Ectodermal cell (in vitro differentiated cells): Measurements from ENCODE around the gene ACVRL1.

Experiments
- H3K27ac ChIP-seq: 2 replicates; pipeline ENCODE4 v1.7.0; 2013; ENCODE audit warnings: mild to moderate bottlenecking, low read depth, low read length; ENCODE audit not compliant: insufficient read depth, poor library complexity, severe bottlenecking
- H3K27me3 ChIP-seq: 2 replicates; pipeline ENCODE4 v1.7.0; 2013; ENCODE audit warnings: mild to moderate bottlenecking, low read length; ENCODE audit not compliant: insufficient read depth, control insufficient read depth, poor library complexity, severe bottlenecking
- H3K36me3 ChIP-seq: one replicate; pipeline ENCODE4 v1.7.0; 2013; ENCODE audit warnings: low read length; ENCODE audit not compliant: control insufficient read depth, insufficient read depth
- H3K4me1 ChIP-seq: one replicate; pipeline ENCODE4 v1.7.0; 2013; ENCODE audit warnings: low read length; ENCODE audit not compliant: control insufficient read depth, insufficient read depth
- H3K4me3 ChIP-seq: 2 replicates; pipeline ENCODE4 v1.7.0; 2013; ENCODE audit warnings: low read depth, low read length, control low read depth; ENCODE audit not compliant: insufficient read depth
- H3K9me3 ChIP-seq: 2 replicates; pipeline ENCODE4 v1.7.0; 2013; ENCODE audit warnings: mild to moderate bottlenecking, low read length, moderate library complexity; ENCODE audit not compliant: control insufficient read depth
- WGBS, 2 experiments: methylation state at CpG; one replicate each; pipeline ENCODE4 v1.1.7; 2013; ENCODE audit warnings: missing lambda C conversion rate in 2 of 2; 5-methylcytosine and 5-hydroxymethylcytosine counted together

ACVRL1 gene

GRCh38 chr12:51908876-51909592 is 1.7 kb downstream of the ACVRL1 start:
- no peak overlapping the region for H3K27ac ChIP-seq
- peaks cover 10% of the 10 kb centered on the region for H3K4me1 ChIP-seq
- no peak overlapping the region for H3K4me3 ChIP-seq
- no peaks in the 10 kb centered on the region for H3K9me3 ChIP-seq
- peaks cover 48% of the 10 kb centered on the region for H3K27me3 ChIP-seq
- 94 to 96% methylated on average over 9 of the region's 9 CpGs for WGBS, 2 experiments
- H3K36me3 ChIP-seq = no peaks in the 10 kb centered on the region

- peaks cover 10% of the 10 kb centered on the region for H3K4me1 ChIP-seq
- H3K27me3 ChIP-seq = peaks cover 46% of the 10 kb centered on the region
- H3K27ac ChIP-seq = no peak overlapping the region
- no peak overlapping the region for H3K4me3 ChIP-seq
- H3K9me3 ChIP-seq = no peaks in the 10 kb centered on the region
- WGBS, 2 experiments = 89 to 95% methylated on average over 6 of the region's 6 CpGs
- H3K36me3 ChIP-seq = no peaks in the 10 kb centered on the region
These were observed 2.9 kb downstream of the ACVRL1 start for GRCh38 chr12:51910168-51910567.

DNA sequence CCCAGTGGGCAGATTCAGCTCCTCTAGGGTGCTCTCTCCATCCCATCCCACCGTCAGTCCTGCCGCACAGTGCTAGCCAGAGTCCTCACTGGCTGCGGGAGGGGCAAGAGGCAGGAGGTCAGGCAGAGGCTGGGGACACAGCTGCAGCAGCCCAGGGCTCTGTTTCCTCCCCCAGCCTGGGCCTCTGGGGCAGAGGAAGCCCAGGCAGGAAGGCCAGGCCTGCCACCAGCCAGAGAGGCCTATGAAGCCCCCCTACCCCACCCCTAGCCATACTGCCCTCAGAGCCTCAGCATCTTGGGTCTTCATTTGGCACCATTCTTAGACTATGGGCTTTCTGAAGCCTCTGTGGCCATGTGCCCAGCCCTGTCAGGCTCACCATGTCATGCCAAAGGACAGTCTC is 3.4 kb downstream of the ACVRL1 start:
- 73 to 81% methylated on average over 3 of the region's 3 CpGs for WGBS, 2 experiments
- no peaks in the 10 kb centered on the region for H3K9me3 ChIP-seq
- no peaks in the 10 kb centered on the region for H3K36me3 ChIP-seq
- peaks cover 40% of the 10 kb centered on the region for H3K27me3 ChIP-seq
- H3K27ac ChIP-seq = no peak overlapping the region
- H3K4me3 ChIP-seq = no peak overlapping the region
- H3K4me1 ChIP-seq = peaks cover 10% of the 10 kb centered on the region

DNA sequence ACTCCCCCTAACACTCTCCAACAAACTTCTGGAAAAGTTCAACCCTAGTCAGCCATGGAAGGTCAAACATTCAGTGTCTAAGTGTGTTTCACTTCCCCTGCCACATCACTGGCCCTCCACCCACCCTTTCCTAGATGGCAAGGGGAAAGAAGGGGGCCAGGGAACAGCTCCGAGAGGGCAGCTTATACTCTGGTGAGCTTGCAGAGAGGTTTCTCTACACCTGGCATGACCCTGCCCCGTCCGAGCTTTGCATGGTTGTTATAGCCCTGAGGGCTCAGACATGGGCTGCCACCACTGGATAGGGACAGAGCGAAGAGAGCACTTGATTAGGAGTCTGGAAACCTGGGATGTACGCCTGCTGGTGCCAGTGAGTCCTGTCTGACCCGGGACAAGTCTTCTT is 4.0 kb downstream of the ACVRL1 start:
- peaks cover 10% of the 10 kb centered on the region for H3K4me1 ChIP-seq
- no peak overlapping the region for H3K4me3 ChIP-seq
- peaks cover 34% of the 10 kb centered on the region for H3K27me3 ChIP-seq
- no peaks in the 10 kb centered on the region for H3K9me3 ChIP-seq
- no peak overlapping the region for H3K27ac ChIP-seq
- WGBS, 2 experiments = 85 to 86% methylated on average over 6 of the region's 6 CpGs
- no peaks in the 10 kb centered on the region for H3K36me3 ChIP-seq

DNA sequence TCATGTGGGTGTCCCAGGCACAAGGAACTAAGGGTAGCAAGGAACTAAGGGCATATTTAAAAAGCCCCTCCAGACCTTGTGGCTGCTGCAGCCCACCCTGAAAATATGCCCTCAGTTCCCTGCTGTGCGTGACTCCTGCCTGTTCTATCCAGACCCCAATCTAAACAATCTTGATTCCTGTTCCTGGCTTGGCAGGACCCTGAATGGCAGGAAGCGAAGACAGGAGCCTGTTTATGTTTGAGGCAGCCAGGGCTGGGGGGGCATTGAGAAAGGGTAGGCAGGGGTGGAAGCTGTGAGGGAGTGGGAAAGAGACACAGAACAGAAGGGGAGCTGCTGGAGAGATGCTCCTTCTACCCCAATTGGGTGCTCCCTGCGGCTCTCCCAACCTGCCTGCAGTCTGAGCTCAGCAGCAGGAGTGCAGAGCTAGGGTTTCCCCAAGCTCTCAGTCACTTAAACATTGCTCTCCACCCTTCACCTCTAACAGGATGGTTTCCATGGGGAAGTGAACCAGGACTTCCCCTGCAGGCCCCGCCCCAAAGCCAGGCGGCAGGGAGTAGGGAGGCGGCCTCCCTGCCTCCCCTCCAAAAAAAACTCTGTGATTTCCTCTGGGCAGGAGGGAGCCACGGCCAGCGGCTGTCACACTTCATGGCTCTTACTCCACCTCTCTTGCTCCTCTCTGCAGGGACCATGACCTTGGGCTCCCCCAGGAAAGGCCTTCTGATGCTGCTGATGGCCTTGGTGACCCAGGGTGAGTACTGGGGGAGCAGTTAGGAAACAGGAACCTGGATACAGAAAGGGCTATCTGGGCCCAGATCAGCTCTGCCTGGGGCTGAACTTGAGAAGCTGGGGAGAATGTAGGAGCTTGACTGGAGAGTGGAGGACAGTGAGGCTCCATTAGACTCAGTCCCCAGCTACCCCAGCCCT is 4.7 kb downstream of the ACVRL1 start:
- Histone ChIP-seq H3K4me3 (no peak overlapping the region), H3K27ac (no peak overlapping the region), H3K9me3 (no peaks in the 10 kb centered on the region), H3K36me3 (no peaks in the 10 kb centered on the region), H3K4me1 (peaks cover 8% of the 10 kb centered on the region), H3K27me3 (peaks cover 27% of the 10 kb centered on the region)
- WGBS, 2 experiments = 70 to 73% methylated on average over 8 of the region's 8 CpGs

DNA sequence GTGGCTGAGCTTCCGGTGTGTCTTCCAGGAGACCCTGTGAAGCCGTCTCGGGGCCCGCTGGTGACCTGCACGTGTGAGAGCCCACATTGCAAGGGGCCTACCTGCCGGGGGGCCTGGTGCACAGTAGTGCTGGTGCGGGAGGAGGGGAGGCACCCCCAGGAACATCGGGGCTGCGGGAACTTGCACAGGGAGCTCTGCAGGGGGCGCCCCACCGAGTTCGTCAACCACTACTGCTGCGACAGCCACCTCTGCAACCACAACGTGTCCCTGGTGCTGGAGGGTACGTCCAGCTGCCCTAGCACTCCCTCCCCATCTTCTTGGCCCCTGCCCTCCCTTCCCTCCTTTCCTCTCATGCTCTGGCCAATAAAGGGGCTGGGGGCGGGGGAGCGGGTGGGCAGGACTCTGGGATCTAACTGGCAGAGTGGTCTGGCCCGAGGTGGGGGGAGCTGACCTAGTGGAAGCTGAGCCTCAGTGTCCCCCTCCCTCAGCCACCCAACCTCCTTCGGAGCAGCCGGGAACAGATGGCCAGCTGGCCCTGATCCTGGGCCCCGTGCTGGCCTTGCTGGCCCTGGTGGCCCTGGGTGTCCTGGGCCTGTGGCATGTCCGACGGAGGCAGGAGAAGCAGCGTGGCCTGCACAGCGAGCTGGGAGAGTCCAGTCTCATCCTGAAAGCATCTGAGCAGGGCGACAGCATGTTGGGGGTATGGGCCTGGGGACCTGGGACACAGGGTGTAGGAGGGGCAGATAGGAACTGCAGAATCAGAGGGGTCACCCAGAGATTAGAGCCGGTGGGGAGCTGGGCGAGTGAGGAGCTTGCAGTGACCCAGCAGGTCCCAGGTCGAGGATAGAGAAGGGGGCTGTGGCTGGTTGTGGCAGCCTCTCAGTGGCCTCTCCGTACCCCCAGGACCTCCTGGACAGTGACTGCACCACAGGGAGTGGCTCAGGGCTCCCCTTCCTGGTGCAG is 6.0 kb downstream of the ACVRL1 start:
- Histone ChIP-seq H3K9me3 (no peaks in the 10 kb centered on the region), H3K4me3 (no peak overlapping the region), H3K27me3 (peaks cover 14% of the 10 kb centered on the region), H3K4me1 (peaks cover 6% of the 10 kb centered on the region), H3K27ac (no peak overlapping the region), H3K36me3 (no peaks in the 10 kb centered on the region)
- WGBS, 2 experiments = 82% methylated on average over 30 of the region's 30 CpGs

DNA sequence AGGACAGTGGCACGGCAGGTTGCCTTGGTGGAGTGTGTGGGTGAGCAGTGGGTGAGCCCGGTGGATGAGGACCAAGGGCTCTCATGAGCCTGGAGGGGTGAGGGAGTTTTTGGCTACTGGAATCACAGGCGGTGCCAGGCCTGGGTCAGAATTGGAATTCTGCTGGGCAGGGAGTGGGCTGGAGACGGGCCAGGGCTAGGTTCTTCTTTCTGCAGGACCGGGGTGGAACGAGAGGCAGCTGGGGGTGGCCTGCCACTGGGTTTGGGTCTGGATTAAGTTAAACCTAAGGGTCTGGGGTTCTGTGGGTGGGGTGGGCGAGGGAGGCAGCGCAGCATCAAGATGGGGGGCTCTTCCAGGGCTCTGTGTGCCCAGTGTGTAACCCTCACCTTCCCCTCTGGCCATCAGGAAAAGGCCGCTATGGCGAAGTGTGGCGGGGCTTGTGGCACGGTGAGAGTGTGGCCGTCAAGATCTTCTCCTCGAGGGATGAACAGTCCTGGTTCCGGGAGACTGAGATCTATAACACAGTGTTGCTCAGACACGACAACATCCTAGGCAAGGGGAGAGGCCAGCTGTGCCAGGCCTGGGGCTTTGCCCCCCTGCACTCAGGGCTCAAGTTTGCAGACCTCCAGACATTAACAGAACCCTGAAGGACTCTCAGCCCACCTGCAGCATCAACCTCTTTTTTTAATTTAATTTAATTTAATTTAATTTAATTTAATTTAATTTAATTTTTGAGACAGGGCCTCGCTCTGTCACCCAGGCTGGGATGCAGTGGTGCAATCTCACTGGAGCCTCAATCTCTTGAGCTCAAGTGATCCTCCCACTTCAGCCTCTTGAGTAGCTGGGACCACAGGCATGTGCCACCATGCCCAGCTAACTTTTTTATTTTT is 7.0 kb downstream of the ACVRL1 start:
- WGBS, 2 experiments = 94 to 95% methylated on average over 17 of the region's 17 CpGs
- H3K4me3 ChIP-seq = no peak overlapping the region

GRCh38 chr12:51915003-51915625 is 7.8 kb downstream of the ACVRL1 start:
- peaks cover 6% of the 10 kb centered on the region for H3K4me1 ChIP-seq

More for the DNA sequence above, 7.0 kb downstream of the ACVRL1 start:
- no peak overlapping the region for H3K27ac ChIP-seq
- H3K9me3 ChIP-seq = no peaks in the 10 kb centered on the region
- peaks cover 5% of the 10 kb centered on the region for H3K27me3 ChIP-seq
- H3K4me1 ChIP-seq = peaks cover 6% of the 10 kb centered on the region
- H3K36me3 ChIP-seq = no peaks in the 10 kb centered on the region

GRCh38 chr12:51915951-51916350 is 8.6 kb downstream of the ACVRL1 start:
- Histone ChIP-seq H3K9me3 (no peaks in the 10 kb centered on the region), H3K27me3 (no peaks in the 10 kb centered on the region), H3K36me3 (no peaks in the 10 kb centered on the region), H3K4me3 (no peak overlapping the region), H3K27ac (no peak overlapping the region), H3K4me1 (peaks cover 8% of the 10 kb centered on the region)
- 96 to 98% methylated on average over 11 of the region's 11 CpGs for WGBS, 2 experiments

More at GRCh38 chr12:51915003-51915625, 7.8 kb downstream of the ACVRL1 start:
- H3K4me3 ChIP-seq = no peak overlapping the region
- 91 to 93% methylated on average over 28 of the region's 28 CpGs for WGBS, 2 experiments
- no peaks in the 10 kb centered on the region for H3K9me3 ChIP-seq
- no peaks in the 10 kb centered on the region for H3K36me3 ChIP-seq
- no peak overlapping the region for H3K27ac ChIP-seq
- peaks cover 4% of the 10 kb centered on the region for H3K27me3 ChIP-seq
